NB4 (cell line): Measurements from ENCODE around the gene FUCA1.

ENCODE experiments used
- CTCF ChIP-seq: IDR thresholded peaks from one replicate; pipeline ENCODE4 v1.5.1; 2012; ENCODE audit warnings: low read depth, low read length
- MYC ChIP-seq: IDR thresholded peaks from 2 replicates; pipeline ENCODE4 v1.6.1; 2011; ENCODE audit warnings: low read depth, low read length

GRCh38 chr1:23801338-23801748, 66.7 kb downstream of the FUCA1 start:
- no peak for TF ChIP-seq CTCF
- TF ChIP-seq MYC = no peak
